ENCODE results near the gene EDN2.

EDN2 gene

GRCh38 chr1:41526956-41527561 is 42.6 kb upstream of the EDN2 start:
- Histone ChIP-seq H3K27ac (ENCODE audit: low read depth, low read length) (no peak overlapping the region), H3K27me3 (ENCODE audit: control insufficient read depth in 5 of 5, insufficient read depth in 4 of 5, low read length in 5 of 5) (no peaks in the 10 kb centered on the region), H3K9me3 (ENCODE audit: control insufficient read depth in 5 of 5, low read length in 5 of 5) (no peaks in the 10 kb centered on the region), H3K4me1 (ENCODE audit: control insufficient read depth in 5 of 5, insufficient read depth in 5 of 5, low read length in 5 of 5) (no peaks in the 10 kb centered on the region), H3K36me3 (ENCODE audit: control insufficient read depth in 5 of 5, insufficient read depth in 5 of 5, low read length in 5 of 5) (peaks cover 0 to 19% (median 13%) of the 10 kb centered on the region in 5 donors), H3K9ac (ENCODE audit: low read length in 5 of 5) (no peak overlapping the region), H3K4me3 (ENCODE audit: low read depth in 1 of 5, low read length in 5 of 5) (no peak overlapping the region)

- peaks cover 0 to 28% (median 14%) of the 10 kb centered on the region in 5 donors for H3K36me3 ChIP-seq (ENCODE audit: control insufficient read depth in 5 of 5, insufficient read depth in 5 of 5, low read length in 5 of 5)
- no peak overlapping the region for H3K9ac ChIP-seq (ENCODE audit: low read length in 5 of 5)
- no peaks in the 10 kb centered on the region for H3K9me3 ChIP-seq (ENCODE audit: control insufficient read depth in 5 of 5, low read length in 5 of 5)
These were observed 41.6 kb upstream of the EDN2 start for GRCh38 chr1:41525891-41526587.

DNA sequence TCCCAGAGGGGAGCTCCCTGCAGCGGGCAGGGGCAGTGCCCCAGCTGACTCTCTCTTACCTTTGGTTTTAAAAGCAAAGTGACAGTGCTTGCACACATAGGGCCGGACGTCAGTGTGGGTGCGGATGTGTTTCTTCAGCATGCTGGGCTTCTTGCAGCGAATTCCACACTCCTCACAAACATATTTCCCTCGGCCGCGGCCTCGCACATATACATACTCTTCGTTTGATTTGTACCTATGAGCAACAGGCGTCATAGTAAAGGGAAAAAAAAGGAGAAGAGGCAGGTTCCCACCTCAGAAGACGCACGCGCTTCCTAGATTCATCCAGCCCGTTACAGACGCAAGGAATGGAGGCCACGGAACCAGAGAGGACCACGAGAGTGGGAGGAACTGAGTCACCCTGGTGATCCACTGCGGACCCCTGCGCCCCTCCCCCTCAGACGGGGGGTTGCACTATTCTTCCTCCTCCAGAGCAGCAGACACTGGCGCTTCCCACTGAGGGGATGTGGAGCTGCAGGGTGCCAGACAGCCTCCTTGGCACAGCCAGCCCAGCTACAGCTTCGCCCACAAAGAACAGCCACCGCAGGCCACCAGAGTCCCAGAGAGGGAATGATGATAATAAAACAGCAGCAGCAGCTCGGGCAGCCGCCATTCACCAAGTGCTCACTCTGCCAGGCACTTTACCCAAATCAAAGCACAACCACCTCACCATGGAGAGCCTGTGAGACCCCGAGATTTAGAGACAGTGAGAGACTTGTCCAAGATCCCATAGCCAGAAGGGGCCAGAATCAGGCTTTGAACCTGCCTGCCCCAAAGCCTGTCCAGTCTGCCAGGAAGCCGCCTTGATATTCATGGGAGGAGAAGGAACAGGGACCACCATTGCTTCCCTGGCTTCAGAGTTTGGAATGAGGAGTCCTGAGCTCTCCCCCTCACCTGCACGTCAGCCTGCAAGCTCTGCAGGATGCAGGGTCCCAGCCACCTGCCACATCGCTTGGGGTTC is 40.5 kb upstream of the EDN2 start:
- peaks cover 0 to 35% (median 17%) of the 10 kb centered on the region in 5 donors for H3K36me3 ChIP-seq (ENCODE audit: control insufficient read depth in 5 of 5, insufficient read depth in 5 of 5, low read length in 5 of 5)
- H3K9ac ChIP-seq (ENCODE audit: low read length in 5 of 5): no peak overlapping the region
- no peaks in the 10 kb centered on the region for H3K27me3 ChIP-seq (ENCODE audit: control insufficient read depth in 5 of 5, insufficient read depth in 4 of 5, low read length in 5 of 5)
- H3K9me3 ChIP-seq (ENCODE audit: control insufficient read depth in 5 of 5, low read length in 5 of 5): no peaks in the 10 kb centered on the region
- H3K4me1 ChIP-seq (ENCODE audit: control insufficient read depth in 5 of 5, insufficient read depth in 5 of 5, low read length in 5 of 5): no peaks in the 10 kb centered on the region
- H3K27ac ChIP-seq (ENCODE audit: low read depth, low read length): no peak overlapping the region
- no peak overlapping the region for H3K4me3 ChIP-seq (ENCODE audit: low read depth in 1 of 5, low read length in 5 of 5)

More at GRCh38 chr1:41525891-41526587, 41.6 kb upstream of the EDN2 start:
- no peak overlapping the region for H3K27ac ChIP-seq (ENCODE audit: low read depth, low read length)
- no peaks in the 10 kb centered on the region for H3K27me3 ChIP-seq (ENCODE audit: control insufficient read depth in 5 of 5, insufficient read depth in 4 of 5, low read length in 5 of 5)
- no peaks in the 10 kb centered on the region for H3K4me1 ChIP-seq (ENCODE audit: control insufficient read depth in 5 of 5, insufficient read depth in 5 of 5, low read length in 5 of 5)
- H3K4me3 ChIP-seq (ENCODE audit: low read depth in 1 of 5, low read length in 5 of 5): no peak overlapping the region

- Histone ChIP-seq H3K9me3 (ENCODE audit: control insufficient read depth in 5 of 5, low read length in 5 of 5) (no peaks in the 10 kb centered on the region), H3K4me1 (ENCODE audit: control insufficient read depth in 5 of 5, insufficient read depth in 5 of 5, low read length in 5 of 5) (no peaks in the 10 kb centered on the region), H3K9ac (ENCODE audit: low read length in 5 of 5) (no peak overlapping the region), H3K27me3 (ENCODE audit: control insufficient read depth in 5 of 5, insufficient read depth in 4 of 5, low read length in 5 of 5) (no peaks in the 10 kb centered on the region), H3K36me3 (ENCODE audit: control insufficient read depth in 5 of 5, insufficient read depth in 5 of 5, low read length in 5 of 5) (peaks cover 0 to 35% (median 17%) of the 10 kb centered on the region in 5 donors), H3K27ac (ENCODE audit: low read depth, low read length) (no peak overlapping the region), H3K4me3 (ENCODE audit: low read depth in 1 of 5, low read length in 5 of 5) (no peak overlapping the region)
These were observed 39.6 kb upstream of the EDN2 start for GRCh38 chr1:41523949-41524675.

DNA sequence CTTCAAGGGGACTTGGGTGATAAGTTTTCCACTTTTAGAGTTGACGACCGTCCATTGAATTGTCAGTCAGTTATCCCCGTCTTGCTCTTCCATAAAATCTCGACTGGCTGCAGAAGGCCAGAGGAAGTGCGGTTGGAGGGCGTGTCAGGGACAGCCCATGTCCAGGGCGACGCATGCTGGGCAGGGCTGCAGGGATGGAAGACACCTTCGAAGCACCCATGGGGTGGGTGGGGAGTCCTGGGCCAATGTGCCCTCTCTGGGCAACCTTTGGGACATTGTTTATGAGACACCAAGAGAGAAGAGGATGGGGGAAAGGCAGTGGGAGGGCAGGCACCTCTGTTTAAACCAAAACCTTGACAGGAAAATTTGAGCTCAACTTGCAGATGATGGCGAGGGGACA is 38.6 kb upstream of the EDN2 start:
- Histone ChIP-seq H3K9me3 (ENCODE audit: control insufficient read depth in 5 of 5, low read length in 5 of 5) (no peaks in the 10 kb centered on the region), H3K4me1 (ENCODE audit: control insufficient read depth in 5 of 5, insufficient read depth in 5 of 5, low read length in 5 of 5) (no peaks in the 10 kb centered on the region), H3K4me3 (ENCODE audit: low read depth in 1 of 5, low read length in 5 of 5) (no peak overlapping the region), H3K27me3 (ENCODE audit: control insufficient read depth in 5 of 5, insufficient read depth in 4 of 5, low read length in 5 of 5) (no peaks in the 10 kb centered on the region), H3K27ac (ENCODE audit: low read depth, low read length) (no peak overlapping the region), H3K9ac (ENCODE audit: low read length in 5 of 5) (no peak overlapping the region), H3K36me3 (ENCODE audit: control insufficient read depth in 5 of 5, insufficient read depth in 5 of 5, low read length in 5 of 5) (peaks cover 0 to 39% (median 19%) of the 10 kb centered on the region in 5 donors)

DNA sequence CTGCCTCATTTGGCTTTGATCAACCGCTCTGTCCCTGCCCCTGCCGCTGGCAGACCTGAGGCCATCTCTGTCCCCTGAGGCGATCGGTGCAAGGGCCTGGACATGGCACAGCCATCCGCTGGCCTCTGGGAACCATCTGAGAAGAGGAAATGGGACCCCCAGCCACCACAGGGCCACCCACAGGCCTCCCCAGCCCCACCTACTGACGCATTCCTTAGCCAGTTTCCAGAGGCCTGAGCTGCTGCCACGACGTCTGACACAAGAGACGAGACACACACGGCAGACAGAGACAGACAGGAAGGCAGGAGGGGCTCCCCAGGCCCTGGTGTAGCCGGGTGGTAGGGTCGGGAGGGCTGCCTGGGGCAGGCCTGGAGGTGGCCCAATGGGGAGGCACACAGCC is 37.3 kb upstream of the EDN2 start:
- no peaks in the 10 kb centered on the region for H3K27me3 ChIP-seq (ENCODE audit: control insufficient read depth in 5 of 5, insufficient read depth in 4 of 5, low read length in 5 of 5)

GRCh38 chr1:41520951-41521752 is 36.7 kb upstream of the EDN2 start:
- H3K36me3 ChIP-seq (ENCODE audit: control insufficient read depth in 5 of 5, insufficient read depth in 5 of 5, low read length in 5 of 5): peaks cover 0 to 42% (median 21%) of the 10 kb centered on the region in 5 donors
- no peak overlapping the region for H3K27ac ChIP-seq (ENCODE audit: low read depth, low read length)
- peaks cover 0 to 9% (median 9%) of the 10 kb centered on the region in 5 donors for H3K4me1 ChIP-seq (ENCODE audit: control insufficient read depth in 5 of 5, insufficient read depth in 5 of 5, low read length in 5 of 5)
- H3K9me3 ChIP-seq (ENCODE audit: control insufficient read depth in 5 of 5, low read length in 5 of 5): no peaks in the 10 kb centered on the region
- H3K4me3 ChIP-seq (ENCODE audit: low read depth in 1 of 5, low read length in 5 of 5): no peak overlapping the region
- no peaks in the 10 kb centered on the region for H3K27me3 ChIP-seq (ENCODE audit: control insufficient read depth in 5 of 5, insufficient read depth in 4 of 5, low read length in 5 of 5)
- H3K9ac ChIP-seq (ENCODE audit: low read length in 5 of 5): no peak overlapping the region

More for the DNA sequence above, 37.3 kb upstream of the EDN2 start:
- Histone ChIP-seq H3K4me1 (ENCODE audit: control insufficient read depth in 5 of 5, insufficient read depth in 5 of 5, low read length in 5 of 5) (peaks cover 0 to 3% (median 3%) of the 10 kb centered on the region in 5 donors), H3K4me3 (ENCODE audit: low read depth in 1 of 5, low read length in 5 of 5) (no peak overlapping the region), H3K36me3 (ENCODE audit: control insufficient read depth in 5 of 5, insufficient read depth in 5 of 5, low read length in 5 of 5) (peaks cover 0 to 42% (median 21%) of the 10 kb centered on the region in 5 donors), H3K9me3 (ENCODE audit: control insufficient read depth in 5 of 5, low read length in 5 of 5) (no peaks in the 10 kb centered on the region), H3K27ac (ENCODE audit: low read depth, low read length) (no peak overlapping the region), H3K9ac (ENCODE audit: low read length in 5 of 5) (no peak overlapping the region)

- no peak overlapping the region for H3K4me3 ChIP-seq (ENCODE audit: low read depth in 1 of 5, low read length in 5 of 5)
These were observed 35.2 kb upstream of the EDN2 start for GRCh38 chr1:41519667-41520066.

GRCh38 chr1:41518471-41518870 is 34.0 kb upstream of the EDN2 start:
- Histone ChIP-seq H3K9ac (ENCODE audit: low read length in 5 of 5) (no peak overlapping the region), H3K9me3 (ENCODE audit: control insufficient read depth in 5 of 5, low read length in 5 of 5) (no peaks in the 10 kb centered on the region), H3K27me3 (ENCODE audit: control insufficient read depth in 5 of 5, insufficient read depth in 4 of 5, low read length in 5 of 5) (no peaks in the 10 kb centered on the region), H3K27ac (ENCODE audit: low read depth, low read length) (no peak overlapping the region), H3K4me1 (ENCODE audit: control insufficient read depth in 5 of 5, insufficient read depth in 5 of 5, low read length in 5 of 5) (peaks cover 7 to 23% (median 21%) of the 10 kb centered on the region in 5 donors), H3K4me3 (ENCODE audit: low read depth in 1 of 5, low read length in 5 of 5) (no peak overlapping the region), H3K36me3 (ENCODE audit: control insufficient read depth in 5 of 5, insufficient read depth in 5 of 5, low read length in 5 of 5) (peaks cover 0 to 32% (median 8%) of the 10 kb centered on the region in 5 donors)

More at GRCh38 chr1:41519667-41520066, 35.2 kb upstream of the EDN2 start:
- Histone ChIP-seq H3K27me3 (ENCODE audit: control insufficient read depth in 5 of 5, insufficient read depth in 4 of 5, low read length in 5 of 5) (no peaks in the 10 kb centered on the region), H3K9me3 (ENCODE audit: control insufficient read depth in 5 of 5, low read length in 5 of 5) (no peaks in the 10 kb centered on the region), H3K4me1 (ENCODE audit: control insufficient read depth in 5 of 5, insufficient read depth in 5 of 5, low read length in 5 of 5) (peaks cover 7 to 23% (median 21%) of the 10 kb centered on the region in 5 donors), H3K36me3 (ENCODE audit: control insufficient read depth in 5 of 5, insufficient read depth in 5 of 5, low read length in 5 of 5) (peaks cover 0 to 39% (median 18%) of the 10 kb centered on the region in 5 donors), H3K9ac (ENCODE audit: low read length in 5 of 5) (no peak overlapping the region), H3K27ac (ENCODE audit: low read depth, low read length) (no peak overlapping the region)

Measured in subcutaneous abdominal adipose tissue (tissue), 5 donors.